Epidermal melanocyte (primary cell): ENCODE measurements around the gene SRRM2.

Experiments
- DNase-seq: peaks from one replicate; pipeline ENCODE4 v3.0.0; 2011; ENCODE audit warnings: low spot score; ENCODE audit not compliant: insufficient read length

SRRM2 gene

DNA sequence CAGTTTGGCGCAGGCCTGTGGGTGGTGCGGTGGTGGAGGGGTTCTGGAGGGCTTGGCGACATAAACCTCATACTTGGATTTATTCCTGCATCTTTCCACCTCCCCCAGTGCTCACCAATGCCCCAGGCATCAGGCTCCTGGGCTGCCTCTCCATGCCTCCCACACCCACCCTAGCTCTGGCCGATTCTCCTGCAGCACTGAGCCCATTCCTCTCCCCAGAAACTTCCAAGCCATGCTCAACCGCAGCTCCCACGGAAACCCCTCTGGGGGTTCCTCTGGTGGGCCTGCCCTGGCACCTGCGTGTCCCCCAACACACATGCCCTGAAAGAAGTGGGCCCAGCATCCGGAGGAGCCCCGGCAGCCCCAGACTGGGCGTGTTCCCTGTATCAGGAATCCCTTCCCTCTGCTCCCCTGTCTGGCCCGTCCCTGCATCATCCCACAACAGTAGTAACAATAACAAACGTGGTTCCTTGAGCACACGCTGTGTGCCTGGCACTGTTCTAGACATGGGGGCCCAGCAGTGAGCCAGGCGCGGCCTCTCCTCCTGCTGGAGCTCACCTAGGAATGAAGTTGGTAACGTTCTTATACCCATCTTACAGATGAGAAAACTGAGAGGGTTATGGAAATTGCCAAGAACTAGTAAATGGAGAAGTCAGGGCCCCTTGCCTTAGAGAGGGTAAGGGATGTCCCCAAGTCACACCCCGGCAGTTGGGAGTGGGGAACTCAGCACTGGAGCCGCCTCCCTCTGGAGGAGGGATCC is 66.9 kb downstream of the SRRM2 start:
- DNase-seq = no peak

DNA sequence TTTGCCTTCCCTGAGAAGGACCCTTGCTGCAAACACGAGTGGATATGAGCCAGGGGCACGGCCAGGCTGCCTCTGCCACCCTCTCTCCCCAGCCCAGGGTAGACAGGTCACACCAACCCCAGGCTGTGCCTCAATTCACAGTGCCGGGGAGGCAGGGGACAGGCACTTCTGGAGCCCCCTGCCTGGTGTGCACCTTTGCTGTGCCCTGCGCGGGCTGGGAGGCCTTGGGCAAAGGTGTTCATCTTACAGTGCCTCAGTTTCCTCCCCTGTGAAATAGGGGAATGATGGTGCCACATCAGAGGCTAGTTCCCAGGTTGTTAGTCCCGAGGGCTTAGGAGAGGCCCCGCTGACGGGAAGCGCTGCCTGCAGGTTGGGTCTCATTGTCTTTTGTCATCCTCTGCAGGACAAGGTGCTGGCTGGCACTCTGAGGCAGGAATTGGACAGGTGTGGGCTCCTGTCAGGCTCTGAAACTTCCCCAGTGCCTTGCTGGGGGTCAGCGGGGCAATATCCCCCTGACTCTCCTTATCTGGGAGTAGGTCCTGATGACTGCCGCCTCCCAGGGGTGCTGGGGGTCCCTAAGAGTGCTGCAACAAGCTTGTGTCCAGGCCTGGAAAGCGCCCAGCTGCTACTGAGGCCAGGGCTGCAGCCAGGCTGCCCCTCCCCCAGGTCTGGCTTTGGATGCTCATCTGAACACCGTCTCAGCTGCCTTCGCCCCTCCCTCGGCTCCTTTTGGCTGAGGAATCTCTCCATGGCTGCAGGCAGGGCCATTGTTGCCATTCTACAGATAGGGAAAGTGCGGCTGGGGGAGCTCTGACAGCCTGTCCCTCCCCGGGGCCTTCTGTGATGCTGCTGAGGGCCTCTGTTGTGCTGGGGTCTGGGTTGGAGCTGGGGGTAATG is 67.7 kb downstream of the SRRM2 start:
- DNase-seq = no peak
